GM12891 (cell line): Measurements from ENCODE around the gene ERVW-1.
"Not testable (repeated sequence)": the region's sequence is repeated elsewhere in the genome, so short reads cannot be mapped to it uniquely, and the experiment has no call there.

ENCODE experiments used
- PAX5 ChIP-seq: IDR thresholded peaks from 2 replicates; pipeline ENCODE4 v1.6.1; 2011; ENCODE audit warnings: low read length, moderate library complexity, mild to moderate bottlenecking; ENCODE audit not compliant: insufficient read depth, severe bottlenecking
- POLR2A ChIP-seq: IDR thresholded peaks from 2 replicates; pipeline ENCODE4 v1.6.1; 2011; ENCODE audit warnings: low read depth, low read length, control low read depth
- POLR2AphosphoS5 ChIP-seq: IDR thresholded peaks from 2 replicates; pipeline ENCODE4 v1.6.1; 2011; ENCODE audit warnings: low read depth, low read length, control low read depth
- POU2F2 ChIP-seq: IDR thresholded peaks from 2 replicates; pipeline ENCODE4 v1.6.1; 2011; ENCODE audit warnings: low read depth, mild to moderate bottlenecking, control low read depth, low read length, moderate library complexity
- SPI1 ChIP-seq: IDR thresholded peaks from 2 replicates; pipeline ENCODE4 v1.6.1; 2011; ENCODE audit warnings: low read depth, low read length, control low read depth
- TAF1 ChIP-seq: IDR thresholded peaks from 2 replicates; pipeline ENCODE4 v1.6.1; 2011; ENCODE audit warnings: low read depth, low read length, control low read depth

GRCh38 chr7:92475261-92475770 lies 2.4 kb downstream of the ERVW-1 start:
- not testable (repeated sequence) for TF ChIP-seq POLR2A, TAF1, POLR2AphosphoS5, SPI1, PAX5, POU2F2
